ENCODE measurements around the gene EIF3D. TPM values are rescaled to one million over a fixed set of nuclear protein-coding genes. Genes with fewer than 3 reads are reported as not detected.

The EIF3D gene
- total RNA-seq, 2 experiments from 2014 or later: 359 to 403 TPM

GRCh38 chr22:36505998-36506635 lies 22.8 kb downstream of the EIF3D start:
- H3K27me3 Mint-ChIP-seq: no peaks in the 10 kb centered on the region
- H3K4me3 Mint-ChIP-seq: peak overlapping the region; percentile 49
- ChIA-PET CTCF (interaction anchor here (0.7 kb wide), 1 partner anchor 19 kb away, joined by 3 read pairs; no protein-coding TSS in a partner anchor), POLR2A (interaction anchor here (0.6 to 1.5 kb wide), 3 partner anchors 12 to 466 kb away, joined by 4 to 6 read pairs (median 6); partner anchors contain the start of gene TXN2)
- H3K9me3 Mint-ChIP-seq (ENCODE audit: low read depth): no peaks in the 10 kb centered on the region
- peaks cover 13% of the 10 kb centered on the region for H3K4me1 Mint-ChIP-seq
- intact Hi-C loops (cut with DNase I, micrococcal nuclease): loop anchor here in 1 of 2 experiments (10.0 kb wide), 1 partner anchor 1211 kb away; the partner anchor contains the start of gene TOM1
- peak overlapping the region; percentile 58 for H3K27ac Mint-ChIP-seq
- ATAC-seq: no peak
- peaks cover 22% of the 10 kb centered on the region for H3K36me3 Mint-ChIP-seq (ENCODE audit: low read depth)
- no peak for DNase-seq

GRCh38 chr22:36497910-36498665 lies 30.9 kb downstream of the EIF3D start:
- no peak for DNase-seq
- intact Hi-C loops (cut with DNase I, micrococcal nuclease): no loop called here
- Mint-ChIP-seq H3K4me1 (peaks cover 6% of the 10 kb centered on the region), H3K36me3 (ENCODE audit: low read depth) (peaks cover 13% of the 10 kb centered on the region), H3K4me3 (no peak overlapping the region), H3K9me3 (ENCODE audit: low read depth) (no peaks in the 10 kb centered on the region), H3K27ac (no peak overlapping the region), H3K27me3 (no peaks in the 10 kb centered on the region)
- POLR2A ChIA-PET: no interaction called here
- ATAC-seq: no peak
- CTCF ChIA-PET: no interaction called here

GRCh38 chr22:36493690-36494110 lies 35.3 kb downstream of the EIF3D start:
- ChIA-PET POLR2A (interaction anchor here (0.5 kb wide), 1 partner anchor 12 kb away, joined by 4 read pairs; no protein-coding TSS in a partner anchor), CTCF (no interaction called here)
- Mint-ChIP-seq H3K27me3 (no peaks in the 10 kb centered on the region), H3K27ac (no peak overlapping the region), H3K4me1 (peaks cover 6% of the 10 kb centered on the region), H3K36me3 (ENCODE audit: low read depth) (peaks cover 32% of the 10 kb centered on the region), H3K9me3 (ENCODE audit: low read depth) (no peaks in the 10 kb centered on the region), H3K4me3 (no peak overlapping the region)
- no peak for DNase-seq
- intact Hi-C loops (cut with DNase I, micrococcal nuclease): no loop called here
- ATAC-seq: no peak

GRCh38 chr22:36492109-36492508 lies 36.9 kb downstream of the EIF3D start:
- Mint-ChIP-seq H3K36me3 (ENCODE audit: low read depth) (peaks cover 39% of the 10 kb centered on the region), H3K9me3 (ENCODE audit: low read depth) (no peaks in the 10 kb centered on the region)

GRCh38 chr22:36491155-36491554 lies 37.8 kb downstream of the EIF3D start:
- Mint-ChIP-seq H3K4me3 (no peak overlapping the region), H3K4me1 (peaks cover 6% of the 10 kb centered on the region), H3K36me3 (ENCODE audit: low read depth) (peaks cover 39% of the 10 kb centered on the region), H3K27me3 (no peaks in the 10 kb centered on the region), H3K9me3 (ENCODE audit: low read depth) (no peaks in the 10 kb centered on the region), H3K27ac (no peak overlapping the region)
- no peak for DNase-seq
- intact Hi-C loops (cut with DNase I, micrococcal nuclease): no loop called here
- POLR2A ChIA-PET: no interaction called here
- ATAC-seq: no peak
- CTCF ChIA-PET: no interaction called here

More at GRCh38 chr22:36492109-36492508, 36.9 kb downstream of the EIF3D start:
- H3K27ac Mint-ChIP-seq: no peak overlapping the region
- CTCF ChIA-PET: interaction anchor here (1.0 kb wide), 1 partner anchor 314 kb away, joined by 4 read pairs; no protein-coding TSS in a partner anchor
- DNase-seq (no peak), ATAC-seq (no peak)
- intact Hi-C loops (cut with DNase I, micrococcal nuclease): no loop called here
- no peak overlapping the region for H3K4me3 Mint-ChIP-seq
- no peaks in the 10 kb centered on the region for H3K27me3 Mint-ChIP-seq
- peaks cover 6% of the 10 kb centered on the region for H3K4me1 Mint-ChIP-seq
- POLR2A ChIA-PET: no interaction called here

- POLR2A ChIA-PET: interaction anchor here (0.6 to 1.1 kb wide), 2 partner anchors 99 to 155 kb away, joined by 3 read pairs; partner anchors contain the start of gene MYH9
Observed at GRCh38 chr22:36486619-36487384, 42.2 kb downstream of the EIF3D start.

GRCh38 chr22:36481393-36482168 lies 47.4 kb downstream of the EIF3D start, which contains the start of gene TXN2:
TXN2 (minus strand) TSS chr22:36481640; CDS start chr22:36480837, 803 bp downstream.
- intact Hi-C loops (cut with DNase I, micrococcal nuclease): loop anchor here (1.0 to 5.0 kb wide), 11 partner anchors 26 to 1126 kb away; partner anchors contain the start of genes EIF3D (in 2 of the 2), APOL2 (in 1 of the 2), FOXRED2 (in 1 of the 2) and GGA1 (in 1 of the 2)
- H3K4me1 Mint-ChIP-seq: peaks cover 19% of the 10 kb centered on the region

More at GRCh38 chr22:36486619-36487384, 42.2 kb downstream of the EIF3D start:
- Mint-ChIP-seq H3K4me3 (no peak overlapping the region), H3K9me3 (ENCODE audit: low read depth) (no peaks in the 10 kb centered on the region), H3K36me3 (ENCODE audit: low read depth) (peaks cover 27% of the 10 kb centered on the region), H3K27me3 (no peaks in the 10 kb centered on the region), H3K27ac (no peak overlapping the region), H3K4me1 (peaks cover 7% of the 10 kb centered on the region)
- intact Hi-C loops (cut with DNase I, micrococcal nuclease): loop anchor here (1.0 to 5.0 kb wide), 2 partner anchors 186 to 290 kb away; no protein-coding TSS in a partner anchor
- DNase-seq (peak; percentile 81), ATAC-seq (no peak)
- CTCF ChIA-PET: interaction anchor here (0.6 to 2.4 kb wide), 26 partner anchors 8 to 349 kb away, joined by 3 to 23 read pairs (median 4); partner anchors contain the start of gene APOL1

GRCh38 chr22:36480941-36481392 lies 48.0 kb downstream of the EIF3D start:
- H3K27ac Mint-ChIP-seq: peak overlapping the region; percentile 94
- intact Hi-C loops (cut with DNase I, micrococcal nuclease): loop anchor here (1.0 to 5.0 kb wide), 7 partner anchors 26 to 1126 kb away; partner anchors contain the start of genes EIF3D (in 1 of the 2) and GGA1 (in 1 of the 2)
- H3K9me3 Mint-ChIP-seq (ENCODE audit: low read depth): no peaks in the 10 kb centered on the region
- no peak for DNase-seq
- ChIA-PET POLR2A (interaction anchor here (1.2 to 2.1 kb wide), 2 partner anchors 111 to 148 kb away, joined by 3 to 7 read pairs; no protein-coding TSS in a partner anchor), CTCF (interaction anchor here (1.0 to 1.8 kb wide), 4 partner anchors 10 to 187 kb away, joined by 3 to 12 read pairs (median 4); no protein-coding TSS in a partner anchor)
- peaks cover 18% of the 10 kb centered on the region for H3K36me3 Mint-ChIP-seq (ENCODE audit: low read depth)
- H3K4me3 Mint-ChIP-seq: peak overlapping the region; percentile 81
- no peaks in the 10 kb centered on the region for H3K27me3 Mint-ChIP-seq
- H3K4me1 Mint-ChIP-seq: peaks cover 19% of the 10 kb centered on the region
- no peak for ATAC-seq

More at GRCh38 chr22:36481393-36482168, 47.4 kb downstream of the EIF3D start, which contains the start of gene TXN2:
- no peaks in the 10 kb centered on the region for H3K9me3 Mint-ChIP-seq (ENCODE audit: low read depth)
- no peaks in the 10 kb centered on the region for H3K27me3 Mint-ChIP-seq
- DNase-seq (peak; percentile 97), ATAC-seq (peak; percentile 89)
- CTCF ChIA-PET: interaction anchor here (0.7 to 1.8 kb wide), 5 partner anchors 11 to 416 kb away, joined by 3 to 12 read pairs (median 3); no protein-coding TSS in a partner anchor
- peak within 1 kb of the TSS; percentile 81 for H3K4me3 Mint-ChIP-seq
- H3K27ac Mint-ChIP-seq: peak within 1 kb of the TSS; percentile 94
- H3K36me3 Mint-ChIP-seq (ENCODE audit: low read depth): peaks cover 18% of the 10 kb centered on the region
- POLR2A ChIA-PET: interaction anchor here (0.5 to 2.1 kb wide), 10 partner anchors 25 to 641 kb away, joined by 3 to 10 read pairs (median 4); partner anchors contain the start of genes APOL2, EIF3D and FOXRED2

GRCh38 chr22:36478966-36479365 lies 50.0 kb downstream of the EIF3D start:
- intact Hi-C loops (cut with DNase I, micrococcal nuclease): no loop called here
- H3K9me3 Mint-ChIP-seq (ENCODE audit: low read depth): no peaks in the 10 kb centered on the region
- ChIA-PET POLR2A (no interaction called here), CTCF (no interaction called here)
- peaks cover 31% of the 10 kb centered on the region for H3K36me3 Mint-ChIP-seq (ENCODE audit: low read depth)
- peaks cover 19% of the 10 kb centered on the region for H3K4me1 Mint-ChIP-seq
- no peak overlapping the region for H3K27ac Mint-ChIP-seq
- ATAC-seq (no peak), DNase-seq (no peak)
- H3K27me3 Mint-ChIP-seq: no peaks in the 10 kb centered on the region
- H3K4me3 Mint-ChIP-seq: no peak overlapping the region

- no peak for DNase-seq
- Mint-ChIP-seq H3K27me3 (no peaks in the 10 kb centered on the region), H3K36me3 (ENCODE audit: low read depth) (peaks cover 37% of the 10 kb centered on the region), H3K4me3 (no peak overlapping the region), H3K4me1 (peaks cover 8% of the 10 kb centered on the region), H3K9me3 (ENCODE audit: low read depth) (no peaks in the 10 kb centered on the region), H3K27ac (no peak overlapping the region)
- intact Hi-C loops (cut with DNase I, micrococcal nuclease): no loop called here
- ChIA-PET POLR2A (no interaction called here), CTCF (interaction anchor here (1.2 kb wide), 1 partner anchor 148 kb away, joined by 3 read pairs; no protein-coding TSS in a partner anchor)
- ATAC-seq: no peak
Observed at GRCh38 chr22:36475341-36475740, 53.6 kb downstream of the EIF3D start.

Data from activated CD4-positive, alpha-beta T cell treated with anti-CD3 and anti-CD28 coated beads for 36 hours (primary cell).